Endodermal cell (in vitro differentiated cells): ENCODE measurements around the gene MCAM. TPM values are rescaled to one million over a fixed set of nuclear protein-coding genes. Genes with fewer than 3 reads are reported as not detected.

Experiments used
- DNase-seq: peaks from one replicate; pipeline ENCODE4 v3.0.0-alpha.2; 2017
- H3K27ac ChIP-seq: 2 replicates; pipeline ENCODE4 v1.5.1; 2013; ENCODE audit warnings: mild to moderate bottlenecking, low read depth, low read length, moderate library complexity
- H3K27me3 ChIP-seq: 2 replicates; pipeline ENCODE4 v1.6.1; 2013; ENCODE audit warnings: mild to moderate bottlenecking, low read length, moderate library complexity; ENCODE audit not compliant: insufficient read depth, control insufficient read depth, poor library complexity, severe bottlenecking
- H3K36me3 ChIP-seq: 2 replicates; pipeline ENCODE4 v1.7.0; 2013; ENCODE audit warnings: mild to moderate bottlenecking, low read length, moderate library complexity; ENCODE audit not compliant: control insufficient read depth, insufficient read depth
- H3K4me1 ChIP-seq: one replicate; pipeline ENCODE4 v1.7.0; 2013; ENCODE audit warnings: low read length; ENCODE audit not compliant: control insufficient read depth, insufficient read depth
- H3K4me3 ChIP-seq: 2 replicates; pipeline ENCODE4 v1.5.1; 2013; ENCODE audit warnings: mild to moderate bottlenecking, low read length, moderate library complexity
- H3K9ac ChIP-seq: 2 replicates; pipeline ENCODE4 v1.6.1; 2013; ENCODE audit warnings: mild to moderate bottlenecking, low read length, moderate library complexity; ENCODE audit not compliant: poor library complexity, severe bottlenecking; ENCODE audit errors: extremely low read depth
- H3K9me3 ChIP-seq: 2 replicates; pipeline ENCODE4 v1.6.1; 2013; ENCODE audit warnings: mild to moderate bottlenecking, low read length, moderate library complexity; ENCODE audit not compliant: control insufficient read depth
- H3K27ac Mint-ChIP-seq: 2 replicates; pipeline ENCODE4 v1.8.0; 2020; ENCODE audit warnings: mixed read lengths
- H3K27me3 Mint-ChIP-seq: 2 replicates; pipeline ENCODE4 v1.8.0; 2021; ENCODE audit warnings: mild to moderate bottlenecking, mixed read lengths; ENCODE audit not compliant: insufficient read depth
- H3K36me3 Mint-ChIP-seq: 2 replicates; pipeline ENCODE4 v1.8.0; 2020; ENCODE audit warnings: low read depth, mixed read lengths
- H3K4me1 Mint-ChIP-seq: 2 replicates; pipeline ENCODE4 v1.8.0; 2020; ENCODE audit warnings: mixed read lengths
- H3K4me3 Mint-ChIP-seq: 2 replicates; pipeline ENCODE4 v1.8.0; 2020; ENCODE audit warnings: mild to moderate bottlenecking, moderate library complexity, mixed read lengths
- H3K9me3 Mint-ChIP-seq: 2 replicates; pipeline ENCODE4 v1.8.0; 2020; ENCODE audit warnings: mild to moderate bottlenecking, mixed read lengths
- WGBS, 2 experiments: methylation state at CpG; one replicate each; pipeline versions ENCODE4 v1.1.5 to v1.1.7; 2013; ENCODE audit warnings: missing lambda C conversion rate in 2 of 2, mixed read lengths in 1 of 2; ENCODE audit not compliant: insufficient coverage in 1 of 2, insufficient read length in 1 of 2; 5-methylcytosine and 5-hydroxymethylcytosine counted together
- total RNA-seq, 2 donors: library from RNA; stranded (reverse); fragmentation: NEBNext Ultra II Directional in 1 of 2; extraction: Animal tissue kit (Norgen Biotek cat#: 25700) in 1 of 2; gene quantifications; 2 replicates in 1 of 2; 3 replicates in 1 of 2; pipeline ENCODE4 v1.2.1, GENCODE V29; 2021
- TF ChIP-seq, protein P1 (sequence below): fragments of 200-600 bp; sonication (generic); conservative IDR thresholded peaks from 2 replicates; pipeline ENCODE4 v1.5.0; 2021; ENCODE audit warnings: antibody characterized with exemption, mild to moderate bottlenecking

Gene MCAM
- total RNA-seq, 2 donors from 2014 or later: 21.9 to 28.3 TPM

- H3K9me3 ChIP-seq: peaks cover 16% of the 10 kb centered on the region
- no peaks in the 10 kb centered on the region for H3K4me1 Mint-ChIP-seq
- peaks cover 59% of the 10 kb centered on the region for H3K36me3 Mint-ChIP-seq
- H3K4me3 ChIP-seq: no peak overlapping the region
- H3K27me3 ChIP-seq: no peaks in the 10 kb centered on the region
- peaks cover 6% of the 10 kb centered on the region for H3K9me3 Mint-ChIP-seq
- WGBS, 2 experiments: 95% methylated on average over 3 of the region's 3 CpGs
- H3K36me3 ChIP-seq: peaks cover 68% of the 10 kb centered on the region
- no peak for DNase-seq
- H3K27ac ChIP-seq: no peak overlapping the region
- no peaks in the 10 kb centered on the region for H3K4me1 ChIP-seq
- no peak overlapping the region for H3K4me3 Mint-ChIP-seq
- no peak overlapping the region for H3K27ac Mint-ChIP-seq
- no peak overlapping the region for H3K9ac ChIP-seq
- H3K27me3 Mint-ChIP-seq: no peaks in the 10 kb centered on the region
- TF ChIP-seq, protein P1, sequence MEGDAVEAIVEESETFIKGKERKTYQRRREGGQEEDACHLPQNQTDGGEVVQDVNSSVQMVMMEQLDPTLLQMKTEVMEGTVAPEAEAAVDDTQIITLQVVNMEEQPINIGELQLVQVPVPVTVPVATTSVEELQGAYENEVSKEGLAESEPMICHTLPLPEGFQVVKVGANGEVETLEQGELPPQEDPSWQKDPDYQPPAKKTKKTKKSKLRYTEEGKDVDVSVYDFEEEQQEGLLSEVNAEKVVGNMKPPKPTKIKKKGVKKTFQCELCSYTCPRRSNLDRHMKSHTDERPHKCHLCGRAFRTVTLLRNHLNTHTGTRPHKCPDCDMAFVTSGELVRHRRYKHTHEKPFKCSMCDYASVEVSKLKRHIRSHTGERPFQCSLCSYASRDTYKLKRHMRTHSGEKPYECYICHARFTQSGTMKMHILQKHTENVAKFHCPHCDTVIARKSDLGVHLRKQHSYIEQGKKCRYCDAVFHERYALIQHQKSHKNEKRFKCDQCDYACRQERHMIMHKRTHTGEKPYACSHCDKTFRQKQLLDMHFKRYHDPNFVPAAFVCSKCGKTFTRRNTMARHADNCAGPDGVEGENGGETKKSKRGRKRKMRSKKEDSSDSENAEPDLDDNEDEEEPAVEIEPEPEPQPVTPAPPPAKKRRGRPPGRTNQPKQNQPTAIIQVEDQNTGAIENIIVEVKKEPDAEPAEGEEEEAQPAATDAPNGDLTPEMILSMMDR: no peak
Observed at GRCh38 chr11:119293461-119293860, 23.5 kb downstream of the MCAM start.

GRCh38 chr11:119290894-119291497 is 25.9 kb downstream of the MCAM start:
- no peaks in the 10 kb centered on the region for H3K27me3 ChIP-seq
- TF ChIP-seq, protein P1: no peak
- no peak for DNase-seq
- no peak overlapping the region for H3K9ac ChIP-seq
- no peaks in the 10 kb centered on the region for H3K4me1 ChIP-seq
- Mint-ChIP-seq H3K9me3 (peaks cover 6% of the 10 kb centered on the region), H3K27me3 (no peaks in the 10 kb centered on the region), H3K4me1 (no peaks in the 10 kb centered on the region), H3K4me3 (no peak overlapping the region), H3K36me3 (peaks cover 56% of the 10 kb centered on the region), H3K27ac (no peak overlapping the region)
- peaks cover 60% of the 10 kb centered on the region for H3K36me3 ChIP-seq
- H3K27ac ChIP-seq: no peak overlapping the region
- 95 to 98% methylated on average over 6 to 10 of the region's 10 CpGs for WGBS, 2 experiments
- peaks cover 16% of the 10 kb centered on the region for H3K9me3 ChIP-seq
- H3K4me3 ChIP-seq: no peak overlapping the region

DNA sequence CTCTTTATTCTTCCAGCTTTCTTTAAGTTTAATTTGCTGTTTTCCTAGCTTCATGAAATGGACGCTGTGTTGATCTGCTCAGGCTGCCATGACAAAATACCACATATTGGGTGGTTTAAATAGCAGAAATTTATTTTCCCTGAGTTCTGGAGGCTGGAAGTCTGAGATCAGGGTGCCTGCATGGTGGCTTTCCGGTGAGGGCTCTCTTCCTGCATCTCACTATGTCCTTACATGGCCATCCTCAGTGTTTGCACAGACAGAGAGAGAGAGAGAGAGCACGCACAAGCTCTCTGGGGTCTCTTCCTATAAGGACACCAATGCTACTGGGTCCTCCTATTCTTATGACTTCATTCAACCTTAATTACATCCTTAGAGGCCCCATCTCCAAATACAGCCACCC is 28.7 kb downstream of the MCAM start:
- Histone ChIP-seq H3K27me3 (no peaks in the 10 kb centered on the region), H3K9ac (no peak overlapping the region), H3K27ac (no peak overlapping the region), H3K9me3 (peaks cover 16% of the 10 kb centered on the region), H3K4me3 (no peak overlapping the region), H3K36me3 (peaks cover 56% of the 10 kb centered on the region), H3K4me1 (no peaks in the 10 kb centered on the region)
- Mint-ChIP-seq H3K9me3 (peaks cover 6% of the 10 kb centered on the region), H3K4me3 (no peak overlapping the region), H3K27ac (no peak overlapping the region), H3K36me3 (peaks cover 65% of the 10 kb centered on the region), H3K4me1 (no peaks in the 10 kb centered on the region), H3K27me3 (no peaks in the 10 kb centered on the region)
- TF ChIP-seq, protein P1: no peak
- WGBS, 2 experiments: 94 to 100% methylated on average over 2 of the region's 3 CpGs
- DNase-seq: no peak
